CD14-positive monocyte (primary cell): ENCODE data around the gene MBP. TPM values are rescaled to one million over a fixed set of nuclear protein-coding genes. Genes with fewer than 3 reads are reported as not detected.

Experiments
- DNase-seq, 3 donors: peaks; one replicate each; pipeline ENCODE4 v3.0.0-alpha.2; 2011 to 2022
- H2AFZ ChIP-seq: 2 replicates; pipeline ENCODE4 v1.6.0; 2012; ENCODE audit warnings: mild to moderate bottlenecking, low read depth, low read length, inconsistent platforms; ENCODE audit not compliant: insufficient read depth, poor library complexity, severe bottlenecking
- H3K27ac ChIP-seq, 2 donors: 1 replicate in 1 of 2; 2 replicates in 1 of 2; pipeline ENCODE4 v1.5.1; 2012 to 2013; ENCODE audit warnings: low read length in 2 of 2, control low read depth in 1 of 2, inconsistent platforms in 1 of 2, low read depth in 1 of 2, mild to moderate bottlenecking in 1 of 2
- H3K27me3 ChIP-seq, 2 donors: one replicate each; pipeline versions ENCODE4 v1.6.0 to v1.6.1; 2011 to 2013; ENCODE audit warnings: low read length in 2 of 2; ENCODE audit not compliant: control insufficient read depth in 2 of 2, insufficient read depth in 2 of 2
- H3K36me3 ChIP-seq, 2 donors: replicated peaks in 1 of 2; 1 replicate in 1 of 2; 2 replicates in 1 of 2; pipeline versions ENCODE4 v1.5.1 to v1.6.1; 2012 to 2013; ENCODE audit warnings: low read length in 2 of 2, control low read depth in 1 of 2, inconsistent platforms in 1 of 2, mild to moderate bottlenecking in 1 of 2; ENCODE audit not compliant: insufficient read depth in 2 of 2, control insufficient read depth in 1 of 2
- H3K4me1 ChIP-seq, 2 donors: 1 replicate in 1 of 2; 2 replicates in 1 of 2; pipeline versions ENCODE4 v1.5.1 to v1.6.1; 2012 to 2013; ENCODE audit warnings: low read length in 2 of 2, control low read depth in 1 of 2, inconsistent platforms in 1 of 2, mild to moderate bottlenecking in 1 of 2, moderate library complexity in 1 of 2; ENCODE audit not compliant: insufficient read depth in 2 of 2, control insufficient read depth in 1 of 2
- H3K4me2 ChIP-seq: replicated peaks from 2 replicates; pipeline ENCODE3; 2012; ENCODE audit warnings: low read length, moderate library complexity, mild to moderate bottlenecking; ENCODE audit not compliant: poor library complexity, severe bottlenecking; ENCODE audit errors: extremely low read depth
- H3K4me3 ChIP-seq, 3 experiments: fragments of 200-600 bp in 1 of 3; sonication (generic) in 1 of 3; replicated peaks in 1 of 3; 1 replicate in 2 of 3; 2 replicates in 1 of 3; pipeline ENCODE4 v1.5.1; 2011 to 2013; ENCODE audit warnings: low read length in 3 of 3, mild to moderate bottlenecking in 3 of 3, control low read depth in 2 of 3, low read depth in 2 of 3, inconsistent platforms in 1 of 3, moderate library complexity in 1 of 3
- H3K79me2 ChIP-seq: 2 replicates; pipeline ENCODE4 v1.6.0; 2012; ENCODE audit warnings: mild to moderate bottlenecking, control low read depth, inconsistent platforms, low read length, moderate library complexity; ENCODE audit not compliant: insufficient read depth
- H3K9ac ChIP-seq: 2 replicates; pipeline ENCODE4 v1.6.0; 2017; ENCODE audit warnings: low read length, mild to moderate bottlenecking; ENCODE audit not compliant: insufficient read depth, poor library complexity, severe bottlenecking
- H3K9me3 ChIP-seq, 2 donors: replicated peaks in 1 of 2; 1 replicate in 1 of 2; 2 replicates in 1 of 2; pipeline versions ENCODE4 v1.5.1 to v1.6.1; 2012 to 2013; ENCODE audit warnings: low read length in 2 of 2, control low read depth in 1 of 2; ENCODE audit not compliant: control insufficient read depth in 1 of 2, insufficient read depth in 1 of 2
- H4K20me1 ChIP-seq: 2 replicates; pipeline ENCODE4 v1.6.0; 2012; ENCODE audit warnings: mild to moderate bottlenecking, low read length, control low read depth, moderate library complexity; ENCODE audit not compliant: insufficient read depth
- H3K27ac Mint-ChIP-seq, 7 donors: one replicate each; pipeline ENCODE4 v1.8.0; 2020; ENCODE audit warnings: mild to moderate bottlenecking in 7 of 7, mixed read lengths in 7 of 7, moderate library complexity in 6 of 7, inconsistent platforms in 2 of 7
- H3K27me3 Mint-ChIP-seq, 3 donors: one replicate each; pipeline ENCODE4 v1.8.0; 2021 to 2022; ENCODE audit warnings: low read depth in 3 of 3, mild to moderate bottlenecking in 3 of 3, mixed read lengths in 3 of 3, moderate library complexity in 3 of 3, inconsistent platforms in 1 of 3
- H3K36me3 Mint-ChIP-seq, 2 donors: one replicate each; pipeline ENCODE4 v1.8.0; 2020; ENCODE audit warnings: mixed read lengths in 2 of 2, inconsistent platforms in 1 of 2, mild to moderate bottlenecking in 1 of 2
- H3K4me1 Mint-ChIP-seq: one replicate; pipeline ENCODE4 v1.8.0; 2020; ENCODE audit warnings: mild to moderate bottlenecking, mixed read lengths
- H3K4me3 Mint-ChIP-seq, 2 donors: one replicate each; pipeline ENCODE4 v1.8.0; 2020; ENCODE audit warnings: mild to moderate bottlenecking in 2 of 2, mixed read lengths in 2 of 2, moderate library complexity in 1 of 2
- H3K9me3 Mint-ChIP-seq, 7 donors: one replicate each; pipeline ENCODE4 v1.8.0; 2020 to 2022; ENCODE audit warnings: mixed read lengths in 7 of 7, mild to moderate bottlenecking in 6 of 7, moderate library complexity in 6 of 7, inconsistent platforms in 2 of 7
- CTCF ChIP-seq: fragments of 200-600 bp; IDR thresholded peaks from one replicate; pipeline ENCODE4 v1.8.0; 2022; ENCODE audit warnings: antibody characterized with exemption, mild to moderate bottlenecking
- WGBS: methylation state at CpG from one replicate; pipeline ENCODE4 v1.1.5; 2013; ENCODE audit warnings: missing lambda C conversion rate; ENCODE audit not compliant: insufficient coverage; 5-methylcytosine and 5-hydroxymethylcytosine counted together
- intact Hi-C, 2 donors: fragments of 100-400 bp; cut with micrococcal nuclease; formaldehyde crosslinking; loops; one replicate each; pipeline versions ENCODE4 v1.15.0 to v1.15.1; 2023
- polyA plus RNA-seq, 3 donors: library from polyadenylated mRNA; depleted of rRNA in 1 of 3; unstranded in 2 of 3; stranded (reverse) in 1 of 3; fragments of 300-500 nt in 2 of 3; fragments of >200 nt in 1 of 3; fragmentation: Illumina TruSeq in 2 of 3; gene quantifications; 1 replicate in 2 of 3; 2 replicates in 1 of 3; pipeline ENCODE4 v1.2.3, GENCODE V29; 2012 to 2021

MBP gene
- polyA plus RNA-seq, 3 donors = 47.7 to 81.0 (median 50.4) TPM

- Histone ChIP-seq H3K9ac (no peak overlapping the region), H3K9me3 (no peaks in the 10 kb centered on the region), H4K20me1 (no peaks in the 10 kb centered on the region), H2AFZ (no peak overlapping the region), H3K27me3 (no peaks in the 10 kb centered on the region), H3K27ac (no peak overlapping the region), H3K4me1 (peaks cover 31 to 37% of the 10 kb centered on the region in 2 donors), H3K4me2 (no peak overlapping the region), H3K79me2 (peaks cover 9% of the 10 kb centered on the region), H3K36me3 (no peaks in the 10 kb centered on the region), H3K4me3 (no peak overlapping the region)
- no peak for DNase-seq
- Mint-ChIP-seq H3K27ac (peak overlapping the region in 1 of 7 donors; percentile 57), H3K9me3 (no peaks in the 10 kb centered on the region), H3K4me3 (no peak overlapping the region), H3K36me3 (peaks cover 0 to 3% of the 10 kb centered on the region in 2 donors), H3K4me1 (peaks cover 33% of the 10 kb centered on the region), H3K27me3 (no peaks in the 10 kb centered on the region)
- TF ChIP-seq CTCF = no peak
- WGBS = 91% methylated on average over 15 of the region's 19 CpGs
- intact Hi-C loops = loop anchor here (5.0 to 10.0 kb wide), 3 partner anchors 104 to 211 kb away; no protein-coding TSS in a partner anchor
Observed at GRCh38 chr18:77001041-77001440, 131.5 kb downstream of the MBP start.

GRCh38 chr18:77000527-77000926 is 132.1 kb downstream of the MBP start:
- H3K9ac ChIP-seq = no peak overlapping the region
- Mint-ChIP-seq H3K36me3 (peaks cover 0 to 3% of the 10 kb centered on the region in 2 donors), H3K9me3 (no peaks in the 10 kb centered on the region), H3K27ac (peak overlapping the region in 4 of 7 donors; percentile 24 to 68 (median 44)), H3K4me1 (peaks cover 27% of the 10 kb centered on the region), H3K4me3 (peak overlapping the region in 1 of 2 donors; percentile 35), H3K27me3 (no peaks in the 10 kb centered on the region)
- no peak overlapping the region for H2AFZ ChIP-seq
- H4K20me1 ChIP-seq = no peaks in the 10 kb centered on the region
- H3K9me3 ChIP-seq = no peaks in the 10 kb centered on the region
- H3K4me1 ChIP-seq = peaks cover 26 to 31% of the 10 kb centered on the region in 2 donors
- no CpG with 5 or more reads among the region's 11 CpGs for WGBS
- intact Hi-C loops = loop anchor here (5.0 to 10.0 kb wide), 3 partner anchors 104 to 212 kb away; no protein-coding TSS in a partner anchor
- peak; percentile 54 to 73 (median 67) for DNase-seq
- H3K36me3 ChIP-seq = no peaks in the 10 kb centered on the region
- peak; percentile 97 for TF ChIP-seq CTCF
- no peak overlapping the region for H3K27ac ChIP-seq
- no peak overlapping the region for H3K4me3 ChIP-seq
- H3K27me3 ChIP-seq = no peaks in the 10 kb centered on the region
- H3K4me2 ChIP-seq = peak overlapping the region; percentile 17
- H3K79me2 ChIP-seq = peaks cover 4% of the 10 kb centered on the region
